Endothelial cell of umbilical vein (primary cell): ENCODE data around the gene PUM2. TPM values are rescaled to one million over a fixed set of nuclear protein-coding genes. Genes with fewer than 3 reads are reported as not detected.

ENCODE experiments used
- BruUV-seq: library from RNA; stranded (reverse); fragments of 400-500 nt; replicated peaks from 2 replicates; lab custom pipeline; 2021; lab: Mats Ljungman, UMichigan
- CTCF ChIA-PET: fragments of 300-600, 350-600 bp; sonication (Branson Sonifier 250); formaldehyde crosslinking; loops from one replicate; lab custom pipeline; 2021; ENCODE audit warnings: antibody characterized with exemption, inconsistent platforms; lab: Charles Lee
- POLR2A ChIA-PET: fragments of 300-600, 350-600 bp; sonication (Branson Sonifier 250); formaldehyde crosslinking; loops from one replicate; lab custom pipeline; 2021; ENCODE audit warnings: antibody characterized with exemption, inconsistent platforms; lab: Charles Lee
- DNase-seq: peaks from one replicate; pipeline ENCODE4 v3.0.0-alpha.2; 2011; ENCODE audit warnings: low read depth, low spot score
- FAIRE-seq: peaks from 2 replicates; lab custom pipeline; 2011; peaks lifted over from hg19 to GRCh38; lab: Jason Lieb, UNC
- H2AFZ ChIP-seq: 2 replicates; pipeline ENCODE4 v1.6.0; 2012; ENCODE audit warnings: low read depth, low read length, control low read depth, inconsistent platforms
- H3K27ac ChIP-seq: 2 replicates; pipeline ENCODE4 v1.5.1; 2011; ENCODE audit warnings: low read depth, mild to moderate bottlenecking, control low read depth, low read length, moderate library complexity; ENCODE audit not compliant: insufficient read depth
- H3K27me3 ChIP-seq, 2 experiments: 2 replicates each; pipeline versions ENCODE4 v1.6.0 to v1.6.1; 2011; ENCODE audit warnings: low read length in 2 of 2, mixed read lengths in 1 of 2; ENCODE audit not compliant: control insufficient read depth in 2 of 2, insufficient read depth in 2 of 2
- H3K36me3 ChIP-seq, 2 experiments: 2 replicates in 1 of 2; 3 replicates in 1 of 2; pipeline ENCODE4 v1.5.1; 2011; ENCODE audit warnings: low read length in 2 of 2, mild to moderate bottlenecking in 1 of 2, moderate library complexity in 1 of 2; ENCODE audit not compliant: control insufficient read depth in 2 of 2, insufficient read depth in 2 of 2; ENCODE audit errors: extremely low read depth in 1 of 2
- H3K4me1 ChIP-seq: 3 replicates; pipeline ENCODE4 v1.5.1; 2011; ENCODE audit warnings: mild to moderate bottlenecking, low read length; ENCODE audit not compliant: control insufficient read depth, insufficient read depth; ENCODE audit errors: extremely low read depth
- H3K4me2 ChIP-seq: 2 replicates; pipeline ENCODE4 v1.6.1; 2011; ENCODE audit warnings: low read length, control low read depth, mixed read lengths; ENCODE audit not compliant: insufficient read depth
- H3K4me3 ChIP-seq, 3 experiments: fragments of 200-600 bp in 1 of 3; sonication (generic), shearing (Covaris generic) in 1 of 3; replicated peaks in 1 of 3; 2 replicates each; pipeline ENCODE4 v1.5.1; 2011 to 2016; ENCODE audit warnings: control low read depth in 3 of 3, low read length in 3 of 3, mild to moderate bottlenecking in 2 of 3, inconsistent platforms in 1 of 3, low read depth in 1 of 3, moderate library complexity in 1 of 3; ENCODE audit not compliant: insufficient read depth in 1 of 3
- H3K79me2 ChIP-seq: 2 replicates; pipeline ENCODE4 v1.6.0; 2012; ENCODE audit warnings: low read length, inconsistent platforms; ENCODE audit not compliant: control insufficient read depth, insufficient read depth
- H3K9ac ChIP-seq: replicated peaks from 2 replicates; pipeline ENCODE3; 2011; ENCODE audit warnings: low read length, control low read depth; ENCODE audit not compliant: insufficient read depth; ENCODE audit errors: extremely low read depth
- H3K9me1 ChIP-seq: replicated peaks from 3 replicates; pipeline ENCODE4 v1.6.0; 2011; ENCODE audit warnings: mild to moderate bottlenecking, low read length; ENCODE audit not compliant: control insufficient read depth, insufficient read depth; ENCODE audit errors: extremely low read depth
- H3K9me3 ChIP-seq: replicated peaks from 2 replicates; pipeline ENCODE4 v1.5.1; 2012; ENCODE audit warnings: low read length, inconsistent platforms; ENCODE audit not compliant: control insufficient read depth, insufficient read depth
- H4K20me1 ChIP-seq: replicated peaks from 2 replicates; pipeline ENCODE3; 2011; ENCODE audit warnings: mild to moderate bottlenecking, low read length; ENCODE audit not compliant: control insufficient read depth, insufficient read depth; ENCODE audit errors: extremely low read depth
- EZH2 ChIP-seq: IDR thresholded peaks from 2 replicates; pipeline ENCODE4 v1.6.1; 2012; ENCODE audit warnings: borderline replicate concordance, low read depth, mild to moderate bottlenecking, moderate library complexity, low read length, inconsistent platforms; ENCODE audit not compliant: severe bottlenecking
- FOS ChIP-seq: IDR thresholded peaks from 2 replicates; pipeline ENCODE4 v1.6.1; 2011; ENCODE audit warnings: mild to moderate bottlenecking, low read length, moderate library complexity, borderline replicate concordance; ENCODE audit not compliant: insufficient read depth
- GATA2 ChIP-seq: IDR thresholded peaks from 2 replicates; pipeline ENCODE4 v1.7.0; 2011; ENCODE audit warnings: low read depth, mild to moderate bottlenecking, moderate library complexity, mixed read lengths, low read length; ENCODE audit not compliant: insufficient read length, insufficient read depth
- JUN ChIP-seq: IDR thresholded peaks from 2 replicates; pipeline ENCODE4 v1.6.1; 2011; ENCODE audit warnings: borderline replicate concordance, low read depth; ENCODE audit not compliant: insufficient read length, insufficient read depth
- MYC ChIP-seq: IDR thresholded peaks from one replicate; pipeline ENCODE4 v1.6.1; 2011; ENCODE audit warnings: mild to moderate bottlenecking, low read depth, low read length
- POLR2A ChIP-seq: IDR thresholded peaks from 2 replicates; pipeline ENCODE4 v1.6.1; 2012; ENCODE audit warnings: low read depth, mild to moderate bottlenecking, control low read depth, low read length
- POLR2AphosphoS5 ChIP-seq: IDR thresholded peaks from 2 replicates; pipeline ENCODE4 v1.6.1; 2012; ENCODE audit warnings: low read depth, mild to moderate bottlenecking, control low read depth, low read length, moderate library complexity; ENCODE audit not compliant: insufficient read depth
- dilution Hi-C: fragments of 300-500 bp; cut with MboI; formaldehyde crosslinking; loops from one replicate; pipeline ENCODE4 v1.15.0; 2019; ENCODE audit warnings: low sequenced_read_pairs; ENCODE audit not compliant: extremely low pct_ligation_motif_present
- intact Hi-C: fragments of 100-400 bp; cut with micrococcal nuclease; formaldehyde crosslinking; loops from one replicate; pipeline ENCODE4 v1.10.0; 2022
- polyA plus RNA-seq, 4 experiments: library from polyadenylated mRNA; depleted of rRNA in 3 of 4; stranded (reverse) in 3 of 4; unstranded in 1 of 4; fragments of >200 nt; gene quantifications; 2 replicates each; pipeline versions ENCODE4 v1.2.1 to v1.2.3, GENCODE V29; 2011 to 2012; ENCODE audit warnings: missing spikeins in 1 of 4
- total RNA-seq: library from RNA; stranded (reverse); gene quantifications from 2 replicates; pipeline ENCODE4 v1.2.3, GENCODE V29; 2021
- TF ChIP-seq, protein P1 (sequence below), 2 donors: IDR thresholded peaks; 1 replicate in 1 of 2; 2 replicates in 1 of 2; pipeline ENCODE4 v1.5.1; 2011; ENCODE audit warnings: low read length in 2 of 2, mild to moderate bottlenecking in 2 of 2, moderate library complexity in 2 of 2, control low read depth in 1 of 2, inconsistent platforms in 1 of 2, low read depth in 1 of 2; ENCODE audit not compliant: insufficient read depth in 1 of 2; ENCODE audit errors: extremely low read depth in 1 of 2
- TF ChIP-seq, protein P2 (sequence below): IDR thresholded peaks from 2 replicates; pipeline ENCODE4 v1.6.1; 2011; ENCODE audit not compliant: insufficient read depth, insufficient read length

PUM2 gene
- total and polyA plus RNA-seq, 2 donors (not counting 3 experiments of a cell fraction or from before 2014, with no cell fraction given): 32.9 to 83.7 TPM

DNA sequence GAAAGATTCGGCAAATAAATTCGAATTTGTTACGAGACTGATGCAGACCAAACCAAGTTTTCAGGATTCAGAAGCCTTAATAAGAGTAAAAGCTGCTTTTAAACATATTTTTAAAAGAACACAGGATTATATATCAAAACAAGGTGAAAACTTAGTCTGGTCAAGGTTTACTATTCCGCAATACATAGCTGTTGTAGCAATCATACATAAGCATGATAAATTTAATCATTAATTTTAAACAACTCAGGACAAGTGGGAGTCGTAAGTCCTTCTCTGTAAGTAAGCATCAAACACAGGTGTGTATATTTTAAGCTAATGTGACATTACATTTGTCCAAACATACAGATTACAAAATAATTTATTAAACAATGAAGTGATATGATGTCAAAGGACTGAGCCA is 57.7 kb downstream of the PUM2 start:
- TF ChIP-seq EZH2 (no peak), MYC (no peak), FOS (no peak), JUN (no peak), POLR2A (no peak), POLR2AphosphoS5 (no peak), GATA2 (no peak)
- TF ChIP-seq, protein P1, sequence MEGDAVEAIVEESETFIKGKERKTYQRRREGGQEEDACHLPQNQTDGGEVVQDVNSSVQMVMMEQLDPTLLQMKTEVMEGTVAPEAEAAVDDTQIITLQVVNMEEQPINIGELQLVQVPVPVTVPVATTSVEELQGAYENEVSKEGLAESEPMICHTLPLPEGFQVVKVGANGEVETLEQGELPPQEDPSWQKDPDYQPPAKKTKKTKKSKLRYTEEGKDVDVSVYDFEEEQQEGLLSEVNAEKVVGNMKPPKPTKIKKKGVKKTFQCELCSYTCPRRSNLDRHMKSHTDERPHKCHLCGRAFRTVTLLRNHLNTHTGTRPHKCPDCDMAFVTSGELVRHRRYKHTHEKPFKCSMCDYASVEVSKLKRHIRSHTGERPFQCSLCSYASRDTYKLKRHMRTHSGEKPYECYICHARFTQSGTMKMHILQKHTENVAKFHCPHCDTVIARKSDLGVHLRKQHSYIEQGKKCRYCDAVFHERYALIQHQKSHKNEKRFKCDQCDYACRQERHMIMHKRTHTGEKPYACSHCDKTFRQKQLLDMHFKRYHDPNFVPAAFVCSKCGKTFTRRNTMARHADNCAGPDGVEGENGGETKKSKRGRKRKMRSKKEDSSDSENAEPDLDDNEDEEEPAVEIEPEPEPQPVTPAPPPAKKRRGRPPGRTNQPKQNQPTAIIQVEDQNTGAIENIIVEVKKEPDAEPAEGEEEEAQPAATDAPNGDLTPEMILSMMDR (IDR thresholded peaks at IDR 0.05; ENCODE audit: extremely low read depth in 1 of 2, insufficient read depth in 1 of 2, low read depth in 1 of 2, low read length in 2 of 2): no peak
- TF ChIP-seq, protein P2, sequence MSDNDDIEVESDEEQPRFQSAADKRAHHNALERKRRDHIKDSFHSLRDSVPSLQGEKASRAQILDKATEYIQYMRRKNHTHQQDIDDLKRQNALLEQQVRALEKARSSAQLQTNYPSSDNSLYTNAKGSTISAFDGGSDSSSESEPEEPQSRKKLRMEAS: no peak
- ChIA-PET CTCF (interaction anchor here (0.9 to 3.2 kb wide), 6 partner anchors 11 to 278 kb away, joined by 3 to 19 read pairs (median 4); no protein-coding TSS in a partner anchor), POLR2A (no interaction called here)
- no TSS peak for BruUV-seq
- no peak overlapping the region for H3K4me3 ChIP-seq
- FAIRE-seq (no peak), DNase-seq (no peak)
- no peak overlapping the region for H3K27ac ChIP-seq
- dilution Hi-C loops: no loop called here
- H3K9me3 ChIP-seq: no peaks in the 10 kb centered on the region
- no peaks in the 10 kb centered on the region for H3K9me1 ChIP-seq
- peaks cover 14% of the 10 kb centered on the region for H3K4me1 ChIP-seq
- peaks cover 3 to 18% of the 10 kb centered on the region in 2 experiments for H3K36me3 ChIP-seq
- no peak overlapping the region for H2AFZ ChIP-seq
- H3K79me2 ChIP-seq: peaks cover 25% of the 10 kb centered on the region
- intact Hi-C loops: loop anchor here (5.0 kb wide), 1 partner anchor 336 kb away; no protein-coding TSS in a partner anchor
- H3K27me3 ChIP-seq: no peaks in the 10 kb centered on the region
- H4K20me1 ChIP-seq: no peaks in the 10 kb centered on the region
- no peak overlapping the region for H3K4me2 ChIP-seq
- no peak overlapping the region for H3K9ac ChIP-seq
